ENCODE measurements around the gene AACS. TPM values are rescaled to one million over a fixed set of nuclear protein-coding genes. Genes with fewer than 3 reads are reported as not detected.

Gene AACS
- total and polyA plus RNA-seq, 2 of the 8 experiments (the other 6 are each of a cell fraction or from before 2014, with no cell fraction given): 51.9 to 52.4 TPM

DNA sequence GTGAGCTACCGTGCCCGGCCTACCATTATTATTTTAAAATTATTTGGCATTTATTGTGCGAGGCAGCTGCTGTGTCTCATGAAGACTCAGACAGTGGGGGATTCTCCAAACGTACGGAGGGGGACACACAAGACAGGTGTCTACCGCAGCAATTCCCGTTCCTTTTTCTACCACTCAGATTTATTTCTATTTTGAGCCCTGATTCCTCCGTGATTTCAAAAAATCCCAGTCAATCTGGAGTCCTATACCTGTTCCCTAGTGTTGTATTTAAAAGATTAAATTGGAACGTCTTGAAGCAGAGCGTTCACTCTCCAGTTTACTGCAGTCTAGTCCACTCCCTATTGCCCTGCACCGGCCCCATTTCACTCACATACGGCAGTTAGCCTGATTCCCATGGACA is 97.9 kb downstream of the AACS start (continued):
- TF ChIP-seq ASH2L (IDR thresholded peaks at IDR 0.05; ENCODE audit: low read length): no peak
- TF ChIP-seq CEBPB (IDR thresholded peaks at IDR 0.05; ENCODE audit: low read depth, low read length): no peak
- no peak for TF ChIP-seq EGR1 (IDR thresholded peaks at IDR 0.05; ENCODE audit: borderline replicate concordance, low read depth, low read length)
- no peak for TF ChIP-seq EZH2 (IDR thresholded peaks at IDR 0.05; ENCODE audit: low read depth, low read length, severe bottlenecking)

All from H1 (cell line).